ENCODE data around the gene CIAPIN1. TPM values are rescaled to one million over a fixed set of nuclear protein-coding genes. Genes with fewer than 3 reads are reported as not detected.

The CIAPIN1 gene
- total and polyA plus RNA-seq, 7 donors: 17.1 to 46.2 (median 22.5) TPM

- Histone ChIP-seq H3K9me3 (no peaks in the 10 kb centered on the region), H3K27me3 (no peaks in the 10 kb centered on the region), H3K4me1 (peaks cover 0 to 25% (median 21%) of the 10 kb centered on the region in 4 donors), H3K27ac (peak within 1 kb of the TSS; percentile 87 to 92 (median 90)), H3K36me3 (peaks cover 10 to 76% (median 41%) of the 10 kb centered on the region in 4 donors), H3K4me3 (peak within 1 kb of the TSS; percentile 93 to 99 (median 98))
- DNase-seq: peak; percentile 93
- TF ChIP-seq POLR2A (IDR thresholded peaks at IDR 0.05): peak; percentile 88 to 94
- TF ChIP-seq EP300 (IDR thresholded peaks at IDR 0.05): no peak
- peak; percentile 95 to 100 (median 98) for TF ChIP-seq POLR2AphosphoS5 (IDR thresholded peaks at IDR 0.05)
- peak; percentile 86 to 95 (median 94) for TF ChIP-seq CTCF (IDR thresholded peaks at IDR 0.05)
- intact Hi-C loops (cut with DNase I): loop anchor here (2.0 to 10.0 kb wide), 3 partner anchors 16 to 1172 kb away; partner anchors contain the start of genes CIAPIN1 and COQ9
- WGBS, 2 donors: 1 to 2% methylated on average over 47 of the region's 47 CpGs
Measured at GRCh38 chr16:57462209-57462977, 15.2 kb upstream of the CIAPIN1 start, which contains the start of gene POLR2C. Gene POLR2C, plus strand, starts transcription at chr16:57462679. Its CDS starts 46 bp downstream, at chr16:57462725.

GRCh38 chr16:57452021-57452420, 4.8 kb upstream of the CIAPIN1 start:
- 92 to 95% methylated on average over 10 of the region's 10 CpGs for WGBS, 2 donors
- Histone ChIP-seq H3K4me1 (peaks cover 0 to 22% (median 13%) of the 10 kb centered on the region in 4 donors), H3K27me3 (no peaks in the 10 kb centered on the region), H3K4me3 (no peak overlapping the region), H3K9me3 (no peaks in the 10 kb centered on the region), H3K36me3 (peaks cover 24 to 62% (median 37%) of the 10 kb centered on the region in 4 donors), H3K27ac (no peak overlapping the region)
- no peak for DNase-seq
- TF ChIP-seq EP300 (IDR thresholded peaks at IDR 0.05) (no peak), POLR2AphosphoS5 (IDR thresholded peaks at IDR 0.05) (no peak), CTCF (IDR thresholded peaks at IDR 0.05) (no peak), POLR2A (IDR thresholded peaks at IDR 0.05) (no peak)
- intact Hi-C loops (cut with DNase I): loop anchor here (10.0 kb wide), 1 partner anchor 553 kb away; the partner anchor contains the start of genes USB1 and ZNF319

- intact Hi-C loops (cut with DNase I): loop anchor here (2.0 to 10.0 kb wide), 3 partner anchors 16 to 288 kb away; partner anchors contain the start of genes KATNB1 and POLR2C
- peak; percentile 74 for DNase-seq
- H3K27me3 ChIP-seq: no peaks in the 10 kb centered on the region
- no peaks in the 10 kb centered on the region for H3K9me3 ChIP-seq
- WGBS, 2 donors: 2 to 5% methylated on average over 28 of the region's 28 CpGs
- H3K36me3 ChIP-seq: peaks cover 0 to 13% (median 2%) of the 10 kb centered on the region in 4 donors
- H3K4me1 ChIP-seq: peaks cover 0 to 31% (median 19%) of the 10 kb centered on the region in 4 donors
- peak overlapping the region; percentile 89 to 97 (median 94) for H3K27ac ChIP-seq
- TF ChIP-seq POLR2AphosphoS5 (IDR thresholded peaks at IDR 0.05): no peak
- TF ChIP-seq CTCF (IDR thresholded peaks at IDR 0.05): no peak
- TF ChIP-seq EP300 (IDR thresholded peaks at IDR 0.05): no peak
- H3K4me3 ChIP-seq: peak overlapping the region; percentile 81 to 99 (median 96)
Measured at GRCh38 chr16:57446531-57447185, 527 bp downstream of the CIAPIN1 start.

GRCh38 chr16:57445510-57445909, 1.7 kb downstream of the CIAPIN1 start:
- no peak for DNase-seq
- H3K4me3 ChIP-seq: no peak overlapping the region
- intact Hi-C loops (cut with DNase I): loop anchor here (10.0 kb wide), 1 partner anchor 289 kb away; the partner anchor contains the start of gene KATNB1
- no peaks in the 10 kb centered on the region for H3K9me3 ChIP-seq
- WGBS, 2 donors: 96 to 98% methylated on average over 2 of the region's 2 CpGs
- H3K4me1 ChIP-seq: peaks cover 0 to 31% (median 19%) of the 10 kb centered on the region in 4 donors
- H3K27ac ChIP-seq: no peak overlapping the region
- no peaks in the 10 kb centered on the region for H3K27me3 ChIP-seq
- TF ChIP-seq CTCF (IDR thresholded peaks at IDR 0.05): no peak
- TF ChIP-seq POLR2A (IDR thresholded peaks at IDR 0.05): no peak
- TF ChIP-seq POLR2AphosphoS5 (IDR thresholded peaks at IDR 0.05): no peak
- TF ChIP-seq EP300 (IDR thresholded peaks at IDR 0.05): no peak
- H3K36me3 ChIP-seq: peaks cover 0 to 7% (median 0%) of the 10 kb centered on the region in 4 donors
